H1 (cell line): ENCODE results near the gene MCL1. TPM values are rescaled to one million over a fixed set of nuclear protein-coding genes. Genes with fewer than 3 reads are reported as not detected.

Experiments used
- ASH2L ChIP-seq: fragments of 200-600, 300-600 bp; sonication (generic); IDR thresholded peaks from one replicate; pipeline ENCODE4 v1.7.1; 2017; ENCODE audit warnings: low read length
- BRCA1 ChIP-seq: IDR thresholded peaks from 2 replicates; pipeline ENCODE4 v1.6.1; 2012; ENCODE audit warnings: low read depth, low read length, improper control_type of control experiment
- CBX8 ChIP-seq: fragments of 300-800, 300-1000 bp; sonication (generic); IDR thresholded peaks from 2 replicates; pipeline ENCODE4 v1.7.1; 2016; ENCODE audit warnings: low read depth, low read length, borderline replicate concordance
- CHD1 ChIP-seq: IDR thresholded peaks from 2 replicates; pipeline ENCODE4 v1.6.1; 2012; ENCODE audit warnings: low read depth, low read length, improper control_type of control experiment
- CTCF ChIP-seq, 3 experiments: IDR thresholded peaks; 1 replicate in 2 of 3; 2 replicates in 1 of 3; pipeline versions ENCODE4 v1.5.1 to v1.6.1; 2011; ENCODE audit warnings: low read length in 3 of 3, mild to moderate bottlenecking in 3 of 3, inconsistent platforms in 2 of 3, low read depth in 1 of 3, moderate library complexity in 1 of 3; ENCODE audit not compliant: insufficient read depth in 1 of 3; ENCODE audit errors: control extremely low read depth in 1 of 3
- E2F6 ChIP-seq: IDR thresholded peaks from 2 replicates; pipeline ENCODE4 v1.6.1; 2012; ENCODE audit warnings: inconsistent platforms
- EP300 ChIP-seq, 2 experiments: IDR thresholded peaks; 1 replicate in 1 of 2; 2 replicates in 1 of 2; pipeline ENCODE4 v1.6.1; 2011 to 2012; ENCODE audit warnings: low read depth in 2 of 2, low read length in 2 of 2, mild to moderate bottlenecking in 2 of 2, borderline replicate concordance in 1 of 2, inconsistent platforms in 1 of 2, moderate library complexity in 1 of 2
- EZH2 ChIP-seq: fragments of 200-600 bp; sonication (generic); IDR thresholded peaks from 2 replicates; pipeline ENCODE4 v1.7.1; 2012; ENCODE audit warnings: low read depth, mild to moderate bottlenecking, moderate library complexity, low read length, inconsistent platforms; ENCODE audit not compliant: severe bottlenecking
- FOSL1 ChIP-seq: IDR thresholded peaks from 2 replicates; pipeline ENCODE4 v1.6.1; 2011; ENCODE audit warnings: mild to moderate bottlenecking, low read depth, low read length, moderate library complexity; ENCODE audit not compliant: insufficient read depth
- HDAC6 ChIP-seq: IDR thresholded peaks from one replicate; pipeline ENCODE4 v1.7.1; 2012; ENCODE audit warnings: low read depth, mild to moderate bottlenecking, inconsistent platforms, low read length, moderate library complexity
- JUN ChIP-seq: IDR thresholded peaks from 2 replicates; pipeline ENCODE4 v1.6.1; 2011; ENCODE audit warnings: low read depth, mild to moderate bottlenecking, improper control_type of control experiment, low read length
- MAX ChIP-seq: IDR thresholded peaks from 2 replicates; pipeline ENCODE4 v1.6.1; 2012; ENCODE audit warnings: inconsistent platforms
- RBBP5 ChIP-seq: IDR thresholded peaks from 2 replicates; pipeline ENCODE4 v1.7.1; 2012; ENCODE audit warnings: low read depth, mild to moderate bottlenecking, inconsistent platforms, low read length, moderate library complexity, borderline replicate concordance
- SIX5 ChIP-seq: IDR thresholded peaks from 2 replicates; pipeline ENCODE4 v1.6.1; 2011; ENCODE audit warnings: mild to moderate bottlenecking, low read depth, low read length
- SP1 ChIP-seq: IDR thresholded peaks from 2 replicates; pipeline ENCODE4 v1.6.1; 2011; ENCODE audit warnings: low read depth, low read length
- SP4 ChIP-seq: IDR thresholded peaks from 2 replicates; pipeline ENCODE4 v1.6.1; 2012; ENCODE audit warnings: low read length, inconsistent platforms
- TEAD4 ChIP-seq: IDR thresholded peaks from 2 replicates; pipeline ENCODE4 v1.6.1; 2012; ENCODE audit warnings: low read depth, low read length, inconsistent platforms, mixed read lengths
- USF2 ChIP-seq: IDR thresholded peaks from 2 replicates; pipeline ENCODE4 v1.6.1; 2011; ENCODE audit warnings: low read length, improper control_type of control experiment
- YY1 ChIP-seq: IDR thresholded peaks from 2 replicates; pipeline ENCODE4 v1.6.1; 2011; ENCODE audit warnings: low read depth, mild to moderate bottlenecking, low read length
- polyA plus RNA-seq, 7 experiments: library from polyadenylated mRNA; depleted of rRNA in 3 of 7; stranded (reverse) in 5 of 7; unstranded in 2 of 7; fragments of >200 nt in 5 of 7; fragments of 200-250 nt in 2 of 7; gene quantifications; 1 replicate in 5 of 7; 2 replicates in 1 of 7; 4 replicates in 1 of 7; pipeline versions ENCODE4 v1.2.1 to v1.2.3, GENCODE V29; 2011 to 2013; ENCODE audit warnings: missing spikeins in 2 of 7, mixed read lengths in 2 of 7
- total RNA-seq: library from RNA; stranded (reverse); fragmentation: NEBNext Ultra II Directional; extraction: Animal tissue kit (Norgen Biotek cat#: 25700); gene quantifications from 2 replicates; pipeline ENCODE4 v1.2.1, GENCODE V29; 2021

The MCL1 gene
- total and polyA plus RNA-seq, 2 of the 8 experiments (the other 6 are each of a cell fraction or from before 2014, with no cell fraction given) = 61.1 to 218 TPM

- TF ChIP-seq YY1 (peak; percentile 82), BRCA1 (no peak), TEAD4 (no peak), CHD1 (no peak; the same call in 1 of the 2 replicates), MAX (peak; percentile 24), USF2 (no peak), CTCF (IDR thresholded peaks at IDR 0.05; ENCODE audit: control extremely low read depth in 1 of 3, insufficient read depth in 1 of 3, low read depth in 1 of 3, low read length in 3 of 3) (no peak), CBX8 (no peak), JUN (no peak), ASH2L (peak; percentile 82), SP4 (peak; percentile 59; the same call in 1 of the 2 replicates), FOSL1 (no peak), E2F6 (no peak; the same call in 1 of the 2 replicates), EZH2 (no peak), SIX5 (no peak), RBBP5 (peak; percentile 66; the same call in 1 of the 2 replicates), EP300 (IDR thresholded peaks at IDR 0.05; ENCODE audit: borderline replicate concordance in 1 of 2, low read depth in 2 of 2, low read length in 2 of 2) (peak in 1 of 2 experiments; percentile 2; a peak in 1 of 3 replicates), HDAC6 (no peak), SP1 (0 out of 2 replicates have a peak, but pooled peaks have one; percentile 47)
These were observed at the start of gene MCL1 (continued) for GRCh38 chr1:150579110-150579944.
